Measurements from ENCODE around the gene HAGHL. TPM values are rescaled to one million over a fixed set of nuclear protein-coding genes. Genes with fewer than 3 reads are reported as not detected.

The HAGHL gene
- total RNA-seq, 1 experiment from 2014 or later, result 2.5 TPM

- Histone ChIP-seq H3K27ac (ENCODE audit: low read depth, low read length, poor library complexity, severe bottlenecking) (peak overlapping the region; percentile 86), H3K4me1 (ENCODE audit: insufficient read depth, low read length, poor library complexity, severe bottlenecking) (peaks cover 33% of the 10 kb centered on the region), H3K36me3 (ENCODE audit: insufficient read depth, low read length, poor library complexity, severe bottlenecking) (peaks cover 27% of the 10 kb centered on the region), H3K4me3 (ENCODE audit: low read depth, low read length, poor library complexity, severe bottlenecking) (peak overlapping the region; percentile 63), H3K27me3 (replicated peaks; ENCODE audit: insufficient read depth, low read depth, low read length, poor library complexity) (no peaks in the 10 kb centered on the region), H3K9me3 (ENCODE audit: low read depth, low read length, poor library complexity, severe bottlenecking) (no peaks in the 10 kb centered on the region)
- no peak for TF ChIP-seq CTCF (conservative IDR thresholded peaks at IDR 0.05; ENCODE audit: low read depth, low read length)
- TF ChIP-seq EZH2 (IDR thresholded peaks at IDR 0.05; ENCODE audit: borderline replicate concordance, low read depth, low read length, poor library complexity, severe bottlenecking), result no peak
- DNase-seq (ENCODE audit: low spot score), result no peak
- BruUV-seq (replicated peaks), result no TSS peak
- POLR2A ChIA-PET (ENCODE audit: low non-redundant PET), result no interaction called here
- CTCF ChIA-PET, result no interaction called here
- intact Hi-C loops (cut with micrococcal nuclease; ENCODE audit: unreplicated experiment), result no loop called here
These were observed 44.2 kb upstream of the HAGHL start for GRCh38 chr16:682493-683395.

- Histone ChIP-seq H3K36me3 (ENCODE audit: insufficient read depth, low read length, poor library complexity, severe bottlenecking) (peaks cover 27% of the 10 kb centered on the region), H3K4me3 (ENCODE audit: low read depth, low read length, poor library complexity, severe bottlenecking) (peak overlapping the region; percentile 63), H3K27ac (ENCODE audit: low read depth, low read length, poor library complexity, severe bottlenecking) (peak overlapping the region; percentile 86), H3K4me1 (ENCODE audit: insufficient read depth, low read length, poor library complexity, severe bottlenecking) (peaks cover 33% of the 10 kb centered on the region), H3K27me3 (replicated peaks; ENCODE audit: insufficient read depth, low read depth, low read length, poor library complexity) (no peaks in the 10 kb centered on the region), H3K9me3 (ENCODE audit: low read depth, low read length, poor library complexity, severe bottlenecking) (no peaks in the 10 kb centered on the region)
- ChIA-PET POLR2A (ENCODE audit: low non-redundant PET) (no interaction called here), CTCF (no interaction called here)
- no peak for DNase-seq (ENCODE audit: low spot score)
- intact Hi-C loops (cut with micrococcal nuclease; ENCODE audit: unreplicated experiment), result no loop called here
- TF ChIP-seq EZH2 (IDR thresholded peaks at IDR 0.05; ENCODE audit: borderline replicate concordance, low read depth, low read length, poor library complexity, severe bottlenecking) (no peak), CTCF (conservative IDR thresholded peaks at IDR 0.05; ENCODE audit: low read depth, low read length) (no peak)
- no TSS peak for BruUV-seq (replicated peaks)
These were observed 43.4 kb upstream of the HAGHL start for GRCh38 chr16:683396-684070.

- CTCF ChIA-PET, result no interaction called here
- POLR2A ChIA-PET (ENCODE audit: low non-redundant PET), result no interaction called here
- peaks cover 27% of the 10 kb centered on the region for H3K36me3 ChIP-seq (ENCODE audit: insufficient read depth, low read length, poor library complexity, severe bottlenecking)
- peak; percentile 98 for DNase-seq (ENCODE audit: low spot score)
- H3K9me3 ChIP-seq (ENCODE audit: low read depth, low read length, poor library complexity, severe bottlenecking), result no peaks in the 10 kb centered on the region
- H3K27ac ChIP-seq (ENCODE audit: low read depth, low read length, poor library complexity, severe bottlenecking), result peak within 1 kb of the TSS; percentile 86
- intact Hi-C loops (cut with micrococcal nuclease; ENCODE audit: unreplicated experiment), result no loop called here
- peak within 1 kb of the TSS; percentile 63 for H3K4me3 ChIP-seq (ENCODE audit: low read depth, low read length, poor library complexity, severe bottlenecking)
- no TSS peak for BruUV-seq (replicated peaks)
- H3K27me3 ChIP-seq (replicated peaks; ENCODE audit: insufficient read depth, low read depth, low read length, poor library complexity), result no peaks in the 10 kb centered on the region
- TF ChIP-seq EZH2 (IDR thresholded peaks at IDR 0.05; ENCODE audit: borderline replicate concordance, low read depth, low read length, poor library complexity, severe bottlenecking) (no peak), CTCF (conservative IDR thresholded peaks at IDR 0.05; ENCODE audit: low read depth, low read length) (no peak)
- peaks cover 33% of the 10 kb centered on the region for H3K4me1 ChIP-seq (ENCODE audit: insufficient read depth, low read length, poor library complexity, severe bottlenecking)
These were observed 42.7 kb upstream of the HAGHL start, which contains the start of gene JMJD8 for GRCh38 chr16:684071-684794. JMJD8 (minus strand) TSS chr16:684334; CDS start chr16:684319, 15 bp downstream.

Data from A673 (cell line).